Liver (tissue), 9 donors: ENCODE measurements around the gene ETFDH. TPM values are rescaled to one million over a fixed set of nuclear protein-coding genes. Genes with fewer than 3 reads are reported as not detected.

Experiments
- DNase-seq: peaks from one replicate; pipeline ENCODE4 v3.0.0-alpha.2; 2017; ENCODE audit warnings: low spot score
- H3K27ac ChIP-seq, 2 donors: one replicate each; pipeline ENCODE4 v1.7.0; 2013; ENCODE audit warnings: inconsistent platforms in 2 of 2, low read length in 2 of 2, control low read depth in 1 of 2, low read depth in 1 of 2, mild to moderate bottlenecking in 1 of 2
- H3K27me3 ChIP-seq, 4 donors: one replicate each; pipeline versions ENCODE4 v1.6.1 to v1.7.0; 2013; ENCODE audit warnings: low read length in 3 of 4, inconsistent platforms in 1 of 4, mild to moderate bottlenecking in 1 of 4, moderate library complexity in 1 of 4; ENCODE audit not compliant: control insufficient read depth in 4 of 4, insufficient read depth in 4 of 4
- H3K36me3 ChIP-seq, 4 donors: one replicate each; pipeline versions ENCODE4 v1.6.1 to v1.7.0; 2013; ENCODE audit warnings: low read length in 3 of 4, mild to moderate bottlenecking in 3 of 4, low read depth in 1 of 4, moderate library complexity in 1 of 4; ENCODE audit not compliant: control insufficient read depth in 4 of 4, insufficient read depth in 3 of 4
- H3K4me1 ChIP-seq, 4 donors: one replicate each; pipeline versions ENCODE4 v1.6.1 to v1.7.0; 2013; ENCODE audit warnings: low read length in 3 of 4, mild to moderate bottlenecking in 3 of 4, moderate library complexity in 1 of 4; ENCODE audit not compliant: control insufficient read depth in 4 of 4, insufficient read depth in 4 of 4
- H3K4me3 ChIP-seq, 3 donors: one replicate each; pipeline versions ENCODE4 v1.6.1 to v1.7.0; 2013; ENCODE audit warnings: low read length in 3 of 3, control low read depth in 1 of 3, low read depth in 1 of 3, mild to moderate bottlenecking in 1 of 3
- H3K9ac ChIP-seq, 2 donors: one replicate each; pipeline ENCODE4 v1.7.0; 2013; ENCODE audit warnings: low read length in 2 of 2, mild to moderate bottlenecking in 2 of 2, moderate library complexity in 2 of 2, control low read depth in 1 of 2, low read depth in 1 of 2
- H3K9me3 ChIP-seq, 4 donors: one replicate each; pipeline versions ENCODE4 v1.6.1 to v1.7.0; 2013; ENCODE audit warnings: low read length in 3 of 4; ENCODE audit not compliant: control insufficient read depth in 4 of 4
- FOXA1 ChIP-seq: IDR thresholded peaks from 2 replicates; pipeline ENCODE4 v1.6.1; 2016; ENCODE audit warnings: antibody characterized with exemption
- GABPA ChIP-seq, 2 donors: IDR thresholded peaks in 1 of 2; conservative IDR thresholded peaks in 1 of 2; 2 replicates each; pipeline ENCODE4 v1.6.1; 2016; ENCODE audit warnings: antibody characterized with exemption in 2 of 2, mild to moderate bottlenecking in 1 of 2, moderate library complexity in 1 of 2
- HNF4A ChIP-seq, 2 donors: conservative IDR thresholded peaks; 2 replicates each; pipeline ENCODE4 v1.6.1; 2016; ENCODE audit warnings: antibody characterized with exemption in 2 of 2, mild to moderate bottlenecking in 2 of 2
- HNF4G ChIP-seq: IDR thresholded peaks from 2 replicates; pipeline ENCODE4 v1.6.1; 2016; ENCODE audit warnings: antibody characterized with exemption
- JUND ChIP-seq, 2 donors: IDR thresholded peaks; 2 replicates each; pipeline ENCODE4 v1.6.1; 2016; ENCODE audit warnings: antibody characterized with exemption in 2 of 2
- RAD21 ChIP-seq, 2 donors: IDR thresholded peaks; 2 replicates each; pipeline ENCODE4 v1.6.1; 2016; ENCODE audit warnings: antibody characterized with exemption in 2 of 2, mild to moderate bottlenecking in 2 of 2
- SP1 ChIP-seq: IDR thresholded peaks from 2 replicates; pipeline ENCODE4 v1.6.1; 2018; ENCODE audit warnings: antibody characterized with exemption, mild to moderate bottlenecking
- TAF1 ChIP-seq: conservative IDR thresholded peaks from 2 replicates; pipeline ENCODE4 v1.6.1; 2016; ENCODE audit warnings: antibody characterized with exemption, mild to moderate bottlenecking
- WGBS: extraction: QIAGEN DNeasy Blood & Tissue Kit; methylation state at CpG from one replicate; pipeline ENCODE4 v1.1.7; 2013; 5-methylcytosine and 5-hydroxymethylcytosine counted together
- polyA plus RNA-seq, 2 donors: library from polyadenylated mRNA; stranded (reverse) in 1 of 2; unstranded in 1 of 2; fragments of 200-250 nt in 1 of 2; fragments of >200 nt in 1 of 2; fragmentation: Nextera tagmentation in 1 of 2; extraction: Ambion mirVana in 1 of 2; gene quantifications; one replicate each; pipeline versions ENCODE4 v1.2.1 to v1.2.3, GENCODE V29; 2013 to 2015
- total RNA-seq, 2 donors: library from RNA; depleted of rRNA; stranded (reverse); fragments of >200 nt; gene quantifications; one replicate each; pipeline ENCODE4 v1.2.3, GENCODE V29; 2014
- TF ChIP-seq, protein P1 (sequence below): IDR thresholded peaks from 2 replicates; pipeline ENCODE4 v1.6.1; 2016; ENCODE audit warnings: antibody characterized with exemption
- TF ChIP-seq, protein P2 (sequence below): IDR thresholded peaks from 2 replicates; pipeline ENCODE4 v1.6.1; 2016; ENCODE audit warnings: antibody characterized with exemption
- TF ChIP-seq, protein P3 (sequence below): fragments of 150-350 bp; IDR thresholded peaks from 2 replicates; pipeline ENCODE4 v1.5.1; 2017; ENCODE audit warnings: improper control_type of control experiment, low read depth, low read length; ENCODE audit not compliant: missing input control
- TF ChIP-seq, protein P4 (sequence below): IDR thresholded peaks from 2 replicates; pipeline ENCODE4 v1.6.1; 2016; ENCODE audit warnings: antibody characterized with exemption
- TF ChIP-seq, protein P5 (sequence below): IDR thresholded peaks from 2 replicates; pipeline ENCODE4 v1.6.1; 2016; ENCODE audit warnings: antibody characterized with exemption, mild to moderate bottlenecking
- donor health status: healthy.
- donor health status: healthy.
- donor health status: healthy.
- donor health status: healthy.
- donor health status: healthy.

The ETFDH gene
- total and polyA plus RNA-seq, 4 donors: 40.7 to 151 (median 117) TPM

DNA sequence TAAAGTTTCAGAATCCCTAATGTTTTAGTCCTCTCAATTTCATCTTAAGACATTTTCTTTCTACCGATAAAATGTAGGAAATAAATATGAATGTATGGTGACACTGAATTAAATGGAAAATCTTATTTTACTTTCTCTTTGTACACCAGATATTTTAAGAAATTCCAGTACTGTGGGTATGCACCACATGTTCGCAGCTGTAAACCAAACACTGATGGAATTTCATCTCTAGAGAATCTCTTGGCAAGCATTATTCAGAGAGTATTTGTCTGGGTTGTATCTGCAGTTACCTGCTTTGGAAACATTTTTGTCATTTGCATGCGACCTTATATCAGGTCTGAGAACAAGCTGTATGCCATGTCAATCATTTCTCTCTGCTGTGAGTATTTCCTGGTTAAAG is 27.3 kb upstream of the ETFDH start (continued):
- TF ChIP-seq, protein P1, sequence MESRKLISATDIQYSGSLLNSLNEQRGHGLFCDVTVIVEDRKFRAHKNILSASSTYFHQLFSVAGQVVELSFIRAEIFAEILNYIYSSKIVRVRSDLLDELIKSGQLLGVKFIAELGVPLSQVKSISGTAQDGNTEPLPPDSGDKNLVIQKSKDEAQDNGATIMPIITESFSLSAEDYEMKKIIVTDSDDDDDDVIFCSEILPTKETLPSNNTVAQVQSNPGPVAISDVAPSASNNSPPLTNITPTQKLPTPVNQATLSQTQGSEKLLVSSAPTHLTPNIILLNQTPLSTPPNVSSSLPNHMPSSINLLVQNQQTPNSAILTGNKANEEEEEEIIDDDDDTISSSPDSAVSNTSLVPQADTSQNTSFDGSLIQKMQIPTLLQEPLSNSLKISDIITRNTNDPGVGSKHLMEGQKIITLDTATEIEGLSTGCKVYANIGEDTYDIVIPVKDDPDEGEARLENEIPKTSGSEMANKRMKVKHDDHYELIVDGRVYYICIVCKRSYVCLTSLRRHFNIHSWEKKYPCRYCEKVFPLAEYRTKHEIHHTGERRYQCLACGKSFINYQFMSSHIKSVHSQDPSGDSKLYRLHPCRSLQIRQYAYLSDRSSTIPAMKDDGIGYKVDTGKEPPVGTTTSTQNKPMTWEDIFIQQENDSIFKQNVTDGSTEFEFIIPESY: no peak
- TF ChIP-seq, protein P2, sequence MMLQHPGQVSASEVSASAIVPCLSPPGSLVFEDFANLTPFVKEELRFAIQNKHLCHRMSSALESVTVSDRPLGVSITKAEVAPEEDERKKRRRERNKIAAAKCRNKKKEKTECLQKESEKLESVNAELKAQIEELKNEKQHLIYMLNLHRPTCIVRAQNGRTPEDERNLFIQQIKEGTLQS: no peak

DNA sequence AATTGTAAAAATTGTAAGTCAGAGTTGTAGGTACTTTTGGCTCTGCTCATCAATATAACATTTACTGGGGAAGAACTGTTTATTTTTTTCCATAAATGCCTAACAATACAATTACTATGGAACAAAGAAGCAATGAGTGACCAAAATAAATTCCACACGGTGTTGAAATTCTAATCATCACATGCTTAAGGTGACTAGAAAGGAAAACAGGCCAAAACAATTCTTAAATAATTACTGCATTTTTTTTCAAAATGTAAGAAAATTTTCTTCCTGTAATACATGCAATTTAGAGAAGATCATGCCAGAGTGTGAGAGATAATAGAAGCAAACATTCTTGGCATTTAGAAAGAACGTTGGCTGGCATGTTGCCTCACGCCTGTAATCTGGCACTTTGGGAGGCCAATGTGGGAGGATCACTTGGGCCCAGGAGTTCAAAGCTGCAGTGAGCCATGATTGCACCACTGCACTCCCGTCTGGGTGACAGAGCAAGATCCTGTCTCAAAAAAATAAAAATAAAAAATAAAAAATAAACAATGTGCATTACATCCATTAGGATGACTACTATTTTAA is 22.9 kb upstream of the ETFDH start:
- Histone ChIP-seq H3K27ac (no peak overlapping the region), H3K9me3 (no peaks in the 10 kb centered on the region), H3K4me1 (no peaks in the 10 kb centered on the region), H3K4me3 (no peak overlapping the region), H3K36me3 (no peaks in the 10 kb centered on the region), H3K9ac (no peak overlapping the region), H3K27me3 (no peaks in the 10 kb centered on the region)
- DNase-seq: no peak
- 58% methylated on average over 4 of the region's 4 CpGs for WGBS
- TF ChIP-seq FOXA1 (no peak), JUND (IDR thresholded peaks at IDR 0.05) (no peak), TAF1 (no peak), SP1 (no peak), HNF4A (conservative IDR thresholded peaks at IDR 0.05) (no peak), HNF4G (no peak), RAD21 (IDR thresholded peaks at IDR 0.05) (no peak), GABPA (IDR thresholded peaks at IDR 0.05 in 1 of 2, conservative IDR thresholded peaks at IDR 0.05 in 1 of 2) (no peak)
- TF ChIP-seq, protein P3, sequence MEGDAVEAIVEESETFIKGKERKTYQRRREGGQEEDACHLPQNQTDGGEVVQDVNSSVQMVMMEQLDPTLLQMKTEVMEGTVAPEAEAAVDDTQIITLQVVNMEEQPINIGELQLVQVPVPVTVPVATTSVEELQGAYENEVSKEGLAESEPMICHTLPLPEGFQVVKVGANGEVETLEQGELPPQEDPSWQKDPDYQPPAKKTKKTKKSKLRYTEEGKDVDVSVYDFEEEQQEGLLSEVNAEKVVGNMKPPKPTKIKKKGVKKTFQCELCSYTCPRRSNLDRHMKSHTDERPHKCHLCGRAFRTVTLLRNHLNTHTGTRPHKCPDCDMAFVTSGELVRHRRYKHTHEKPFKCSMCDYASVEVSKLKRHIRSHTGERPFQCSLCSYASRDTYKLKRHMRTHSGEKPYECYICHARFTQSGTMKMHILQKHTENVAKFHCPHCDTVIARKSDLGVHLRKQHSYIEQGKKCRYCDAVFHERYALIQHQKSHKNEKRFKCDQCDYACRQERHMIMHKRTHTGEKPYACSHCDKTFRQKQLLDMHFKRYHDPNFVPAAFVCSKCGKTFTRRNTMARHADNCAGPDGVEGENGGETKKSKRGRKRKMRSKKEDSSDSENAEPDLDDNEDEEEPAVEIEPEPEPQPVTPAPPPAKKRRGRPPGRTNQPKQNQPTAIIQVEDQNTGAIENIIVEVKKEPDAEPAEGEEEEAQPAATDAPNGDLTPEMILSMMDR: no peak
- TF ChIP-seq, protein P2: no peak
- TF ChIP-seq, protein P4, sequence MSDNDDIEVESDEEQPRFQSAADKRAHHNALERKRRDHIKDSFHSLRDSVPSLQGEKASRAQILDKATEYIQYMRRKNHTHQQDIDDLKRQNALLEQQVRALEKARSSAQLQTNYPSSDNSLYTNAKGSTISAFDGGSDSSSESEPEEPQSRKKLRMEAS: no peak
- TF ChIP-seq, protein P1: no peak
- TF ChIP-seq, protein P5, sequence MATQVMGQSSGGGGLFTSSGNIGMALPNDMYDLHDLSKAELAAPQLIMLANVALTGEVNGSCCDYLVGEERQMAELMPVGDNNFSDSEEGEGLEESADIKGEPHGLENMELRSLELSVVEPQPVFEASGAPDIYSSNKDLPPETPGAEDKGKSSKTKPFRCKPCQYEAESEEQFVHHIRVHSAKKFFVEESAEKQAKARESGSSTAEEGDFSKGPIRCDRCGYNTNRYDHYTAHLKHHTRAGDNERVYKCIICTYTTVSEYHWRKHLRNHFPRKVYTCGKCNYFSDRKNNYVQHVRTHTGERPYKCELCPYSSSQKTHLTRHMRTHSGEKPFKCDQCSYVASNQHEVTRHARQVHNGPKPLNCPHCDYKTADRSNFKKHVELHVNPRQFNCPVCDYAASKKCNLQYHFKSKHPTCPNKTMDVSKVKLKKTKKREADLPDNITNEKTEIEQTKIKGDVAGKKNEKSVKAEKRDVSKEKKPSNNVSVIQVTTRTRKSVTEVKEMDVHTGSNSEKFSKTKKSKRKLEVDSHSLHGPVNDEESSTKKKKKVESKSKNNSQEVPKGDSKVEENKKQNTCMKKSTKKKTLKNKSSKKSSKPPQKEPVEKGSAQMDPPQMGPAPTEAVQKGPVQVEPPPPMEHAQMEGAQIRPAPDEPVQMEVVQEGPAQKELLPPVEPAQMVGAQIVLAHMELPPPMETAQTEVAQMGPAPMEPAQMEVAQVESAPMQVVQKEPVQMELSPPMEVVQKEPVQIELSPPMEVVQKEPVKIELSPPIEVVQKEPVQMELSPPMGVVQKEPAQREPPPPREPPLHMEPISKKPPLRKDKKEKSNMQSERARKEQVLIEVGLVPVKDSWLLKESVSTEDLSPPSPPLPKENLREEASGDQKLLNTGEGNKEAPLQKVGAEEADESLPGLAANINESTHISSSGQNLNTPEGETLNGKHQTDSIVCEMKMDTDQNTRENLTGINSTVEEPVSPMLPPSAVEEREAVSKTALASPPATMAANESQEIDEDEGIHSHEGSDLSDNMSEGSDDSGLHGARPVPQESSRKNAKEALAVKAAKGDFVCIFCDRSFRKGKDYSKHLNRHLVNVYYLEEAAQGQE: no peak
